Stimulated activated CD4-positive, alpha-beta T cell treated with anti-CD3 and anti-CD28 coated beads, Interleukin-12 subunit alpha, Interleukin-12 subunit beta, amount 100 ng/mL, for 4 hours (primary cell): ENCODE results near the gene PTPRN2.
A peak's percentile ranks its signal among the peaks of the same experiment; 100 is the strongest.

ENCODE experiments used
- DNase-seq: peaks from one replicate; pipeline ENCODE4 v3.0.0-alpha.2; 2020

PTPRN2 gene

GRCh38 chr7:157863906-157864810 is 723.5 kb downstream of the PTPRN2 start:
- DNase-seq, result no peak

DNA sequence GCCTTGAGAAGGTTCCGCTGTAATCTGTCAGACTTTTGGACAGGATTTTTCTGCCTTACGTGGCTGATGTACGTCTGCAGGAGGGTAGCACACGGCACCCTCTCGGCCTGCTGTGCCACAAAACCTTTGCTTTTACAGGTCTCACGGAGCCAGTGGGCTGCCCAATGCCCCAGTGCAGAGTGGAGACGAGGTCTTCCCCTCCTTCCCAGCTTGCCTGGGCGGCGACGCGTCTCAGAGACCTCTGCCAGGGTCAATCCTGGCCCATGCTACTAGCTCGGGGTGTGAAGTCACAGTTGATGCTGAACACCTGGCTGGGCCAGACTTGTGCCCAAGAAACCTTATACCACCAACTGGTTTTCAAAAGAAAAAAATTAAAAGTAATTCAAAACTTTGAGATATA is 724.4 kb downstream of the PTPRN2 start:
- DNase-seq, result no peak

GRCh38 chr7:157862731-157863130 is 724.9 kb downstream of the PTPRN2 start:
- DNase-seq, result no peak

GRCh38 chr7:157861551-157861950 is 726.1 kb downstream of the PTPRN2 start:
- DNase-seq, result no peak

DNA sequence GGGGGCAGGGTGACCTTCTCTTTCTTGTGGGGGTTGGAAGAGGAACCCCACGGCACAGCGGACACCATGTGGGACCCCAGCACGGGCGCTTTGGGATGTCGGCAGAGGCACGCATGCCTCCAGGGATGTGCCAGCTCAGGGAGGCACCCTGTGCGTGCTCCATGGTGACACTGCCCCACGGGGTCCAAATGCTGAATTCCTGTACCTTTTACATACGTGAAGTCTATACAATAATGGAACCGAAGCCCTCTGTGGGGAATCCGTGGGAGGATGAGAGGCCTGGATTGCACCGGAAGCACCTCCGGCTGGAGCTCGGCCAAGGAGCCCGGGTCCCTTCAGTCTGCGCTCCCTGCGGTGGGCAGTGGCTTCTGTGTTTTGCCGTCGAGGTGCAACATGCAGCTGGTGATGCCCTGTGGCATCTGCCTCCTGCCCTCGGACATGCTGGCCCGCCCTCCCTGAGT is 726.6 kb downstream of the PTPRN2 start:
- no peak for DNase-seq

GRCh38 chr7:157860406-157860805 is 727.2 kb downstream of the PTPRN2 start:
- DNase-seq, result no peak

- no peak for DNase-seq
Measured at GRCh38 chr7:157859915-157860314, 727.7 kb downstream of the PTPRN2 start.

DNA sequence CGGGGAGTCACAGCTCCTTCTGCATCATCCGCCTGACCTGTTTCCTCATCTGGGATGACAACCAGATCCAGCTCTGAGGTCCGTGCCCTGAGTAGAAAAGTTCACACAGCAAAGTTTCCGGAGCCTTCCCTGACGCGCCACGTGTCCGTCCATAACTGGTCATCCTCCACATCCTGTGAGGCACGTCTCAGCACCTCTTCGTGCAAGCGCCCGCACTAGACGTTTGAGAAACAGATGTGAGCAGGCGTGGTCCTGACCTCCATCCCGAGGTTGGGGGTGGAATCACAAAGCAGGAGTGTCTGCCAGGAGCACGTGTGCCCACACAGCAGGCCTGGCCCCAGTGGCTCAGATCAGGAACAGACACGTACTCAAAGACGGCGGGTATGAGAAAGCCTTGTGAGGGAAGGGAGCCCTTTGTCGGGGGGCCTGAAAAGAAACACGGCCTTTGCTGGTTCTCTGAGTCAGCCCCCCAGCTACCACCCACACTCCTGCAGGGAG is 730.0 kb downstream of the PTPRN2 start:
- no peak for DNase-seq

DNA sequence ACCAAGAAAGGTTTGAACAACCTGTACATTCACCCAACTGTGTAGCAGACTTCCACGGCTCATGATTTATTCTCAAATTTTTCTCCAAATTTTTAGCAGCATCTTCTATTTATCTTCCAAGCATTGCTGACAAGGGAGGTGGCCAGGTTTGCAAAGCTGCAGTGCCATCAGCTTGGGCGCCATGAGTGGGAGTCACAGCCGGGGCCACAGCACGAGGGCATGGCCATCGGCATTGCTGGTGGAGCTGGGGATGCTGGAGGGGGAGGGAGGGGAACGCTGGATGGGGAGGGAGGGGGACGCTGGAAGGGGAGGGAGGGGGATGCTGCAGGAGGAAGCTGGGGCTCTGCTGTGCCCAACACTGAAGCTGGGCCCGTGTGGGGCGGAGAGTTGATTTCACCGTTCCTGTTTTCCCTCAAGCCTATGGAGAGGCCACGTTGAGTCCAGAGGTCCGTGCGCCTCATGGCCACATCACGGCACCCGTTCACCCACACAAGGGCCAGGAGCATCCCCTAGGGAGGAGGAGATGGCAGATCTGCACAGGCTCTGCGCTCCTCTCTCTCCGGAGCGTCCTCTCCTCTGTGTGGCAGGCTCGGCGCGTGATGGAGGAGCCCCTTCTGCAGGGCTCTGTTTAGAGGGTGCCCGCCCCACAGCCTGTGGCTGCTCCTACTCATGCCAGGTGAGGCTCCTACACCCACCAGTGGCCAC is 730.6 kb downstream of the PTPRN2 start:
- DNase-seq, result no peak

- DNase-seq, result no peak
Measured at GRCh38 chr7:157855452-157856213, 732.0 kb downstream of the PTPRN2 start.

GRCh38 chr7:157855016-157855415 is 732.6 kb downstream of the PTPRN2 start:
- DNase-seq, result no peak

- no peak for DNase-seq
Measured at GRCh38 chr7:157854066-157854891, 733.3 kb downstream of the PTPRN2 start.

DNA sequence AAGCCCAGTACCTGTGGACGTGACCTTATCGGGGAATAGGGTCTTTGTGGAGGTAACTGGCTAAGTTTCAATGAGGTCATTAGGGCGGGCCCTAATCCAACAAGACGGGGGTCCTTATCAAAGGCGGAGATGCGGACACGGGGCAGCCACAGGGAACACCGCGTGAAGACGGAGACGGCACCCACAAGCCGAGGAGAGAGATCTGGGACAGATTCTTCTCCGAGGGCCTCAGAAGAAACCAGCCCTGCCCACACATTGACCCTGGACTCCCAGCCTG is 733.9 kb downstream of the PTPRN2 start:
- DNase-seq, result no peak

DNA sequence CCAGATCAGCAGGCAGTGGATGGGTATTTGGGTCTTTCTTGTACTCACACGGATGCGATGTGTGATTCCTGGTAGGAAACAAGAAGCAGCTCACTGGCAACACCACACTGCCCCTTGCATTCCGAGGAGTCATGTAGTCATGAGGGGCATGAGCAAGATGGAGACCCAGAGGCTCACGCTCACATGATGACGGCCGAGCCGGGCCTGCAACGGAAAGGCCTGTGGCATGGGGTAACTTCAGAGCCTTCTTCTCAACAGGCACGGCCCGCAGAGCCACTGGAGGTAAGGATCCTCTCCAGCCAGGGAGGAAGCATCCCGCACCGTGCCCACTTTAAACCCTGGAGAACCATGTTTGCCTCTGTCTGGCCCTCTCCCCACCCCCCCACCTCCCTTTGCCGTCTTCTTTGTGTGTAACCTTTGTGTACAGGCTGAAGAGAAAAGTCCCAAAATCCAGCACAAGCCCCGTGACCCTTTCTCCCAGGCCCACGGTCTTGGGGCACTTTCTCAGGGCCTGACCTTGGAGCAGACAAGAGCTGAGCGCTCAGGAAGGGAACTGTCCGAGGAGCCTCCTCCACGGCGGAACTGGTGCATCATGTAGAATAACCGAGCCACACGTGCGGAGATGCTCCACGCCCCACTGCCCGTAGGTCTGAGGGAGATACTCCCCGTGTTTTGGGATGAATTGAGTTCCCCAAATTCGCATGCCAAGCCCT is 734.4 kb downstream of the PTPRN2 start:
- no peak for DNase-seq

GRCh38 chr7:157851501-157852067 is 736.0 kb downstream of the PTPRN2 start:
- DNase-seq, result peak; percentile 73

GRCh38 chr7:157850481-157851444 is 736.9 kb downstream of the PTPRN2 start:
- DNase-seq, result no peak

GRCh38 chr7:157849726-157850125 is 737.9 kb downstream of the PTPRN2 start:
- no peak for DNase-seq

DNA sequence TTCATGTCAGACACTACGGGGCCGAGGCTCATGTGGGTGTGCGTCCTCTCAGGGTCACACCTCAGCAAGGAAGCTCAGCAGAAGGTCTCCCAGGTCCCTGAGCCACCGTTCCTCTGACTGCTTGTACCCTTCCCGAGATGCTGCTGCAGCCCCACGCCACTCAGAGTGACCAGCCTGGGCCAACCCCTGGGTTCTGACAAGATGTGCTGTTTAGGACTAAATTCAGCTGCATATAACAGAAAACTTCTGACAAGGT is 738.4 kb downstream of the PTPRN2 start:
- no peak for DNase-seq

- DNase-seq, result no peak
Measured at GRCh38 chr7:157848508-157849340, 738.9 kb downstream of the PTPRN2 start.
